ENCODE results near the gene NHLRC1. TPM values are rescaled to one million over a fixed set of nuclear protein-coding genes. Genes with fewer than 3 reads are reported as not detected.

The NHLRC1 gene
- polyA plus RNA-seq, 3 donors, result 0.75 to 3.1 (median 1.4) TPM

- H3K9me3 Mint-ChIP-seq, result peaks cover 7 to 27% (median 16%) of the 10 kb centered on the region in 7 donors
- Histone ChIP-seq H2AFZ (ENCODE audit: insufficient read depth, low read depth, low read length, poor library complexity, severe bottlenecking) (no peak overlapping the region), H3K27me3 (ENCODE audit: control insufficient read depth in 2 of 2, insufficient read depth in 2 of 2, low read length in 2 of 2) (no peaks in the 10 kb centered on the region), H3K4me2 (replicated peaks; ENCODE audit: extremely low read depth, low read length, poor library complexity, severe bottlenecking) (no peak overlapping the region), H3K79me2 (ENCODE audit: insufficient read depth, low read length) (no peaks in the 10 kb centered on the region), H3K9ac (ENCODE audit: insufficient read depth, low read length, poor library complexity, severe bottlenecking) (no peak overlapping the region), H3K9me3 (replicated peaks in 1 of 2; ENCODE audit: control insufficient read depth in 1 of 2, insufficient read depth in 1 of 2, low read length in 2 of 2) (peaks cover 8 to 14% of the 10 kb centered on the region in 2 donors), H3K4me3 (replicated peaks in 1 of 3; ENCODE audit: low read depth in 2 of 3, low read length in 3 of 3) (no peak overlapping the region), H3K27ac (ENCODE audit: low read depth in 1 of 2, low read length in 2 of 2) (no peak overlapping the region), H3K36me3 (replicated peaks in 1 of 2; ENCODE audit: control insufficient read depth in 1 of 2, insufficient read depth in 2 of 2, low read length in 2 of 2) (no peaks in the 10 kb centered on the region), H3K4me1 (ENCODE audit: control insufficient read depth in 1 of 2, insufficient read depth in 2 of 2, low read length in 2 of 2) (no peaks in the 10 kb centered on the region), H4K20me1 (ENCODE audit: insufficient read depth, low read length) (no peaks in the 10 kb centered on the region)
- no peaks in the 10 kb centered on the region for H3K36me3 Mint-ChIP-seq
- no peak for TF ChIP-seq CTCF (IDR thresholded peaks at IDR 0.05)
- peaks cover 4% of the 10 kb centered on the region for H3K4me1 Mint-ChIP-seq
- H3K27ac Mint-ChIP-seq, result peak overlapping the region in 1 of 7 donors; percentile 2
- peaks cover 0 to 4% (median 2%) of the 10 kb centered on the region in 3 donors for H3K27me3 Mint-ChIP-seq (ENCODE audit: low read depth in 3 of 3)
- intact Hi-C loops (cut with micrococcal nuclease), result no loop called here
- H3K4me3 Mint-ChIP-seq, result no peak overlapping the region
- 32% methylated on average over 2 of the region's 3 CpGs for WGBS (ENCODE audit: insufficient coverage)
- peak in 2 of 3 donors; percentile 1 to 25 for DNase-seq
Observed at GRCh38 chr6:18078866-18079265, 43.6 kb downstream of the NHLRC1 start.

GRCh38 chr6:18076231-18076630 is 46.2 kb downstream of the NHLRC1 start:
- Histone ChIP-seq H3K36me3 (replicated peaks in 1 of 2; ENCODE audit: control insufficient read depth in 1 of 2, insufficient read depth in 2 of 2, low read length in 2 of 2) (no peaks in the 10 kb centered on the region), H3K9me3 (replicated peaks in 1 of 2; ENCODE audit: control insufficient read depth in 1 of 2, insufficient read depth in 1 of 2, low read length in 2 of 2) (peaks cover 12 to 14% of the 10 kb centered on the region in 2 donors), H3K27me3 (ENCODE audit: control insufficient read depth in 2 of 2, insufficient read depth in 2 of 2, low read length in 2 of 2) (no peaks in the 10 kb centered on the region), H3K4me1 (ENCODE audit: control insufficient read depth in 1 of 2, insufficient read depth in 2 of 2, low read length in 2 of 2) (no peaks in the 10 kb centered on the region), H4K20me1 (ENCODE audit: insufficient read depth, low read length) (no peaks in the 10 kb centered on the region), H3K4me2 (replicated peaks; ENCODE audit: extremely low read depth, low read length, poor library complexity, severe bottlenecking) (no peak overlapping the region), H3K79me2 (ENCODE audit: insufficient read depth, low read length) (no peaks in the 10 kb centered on the region), H2AFZ (ENCODE audit: insufficient read depth, low read depth, low read length, poor library complexity, severe bottlenecking) (no peak overlapping the region), H3K9ac (ENCODE audit: insufficient read depth, low read length, poor library complexity, severe bottlenecking) (no peak overlapping the region), H3K27ac (ENCODE audit: low read depth in 1 of 2, low read length in 2 of 2) (no peak overlapping the region), H3K4me3 (replicated peaks in 1 of 3; ENCODE audit: low read depth in 2 of 3, low read length in 3 of 3) (no peak overlapping the region)
- no peak for TF ChIP-seq CTCF (IDR thresholded peaks at IDR 0.05)
- no peak for DNase-seq
- 97% methylated on average over 4 of the region's 4 CpGs for WGBS (ENCODE audit: insufficient coverage)
- Mint-ChIP-seq H3K9me3 (peaks cover 7 to 30% (median 18%) of the 10 kb centered on the region in 7 donors), H3K4me3 (no peak overlapping the region), H3K36me3 (no peaks in the 10 kb centered on the region), H3K4me1 (peaks cover 4% of the 10 kb centered on the region), H3K27ac (no peak overlapping the region), H3K27me3 (ENCODE audit: low read depth in 3 of 3) (peaks cover 0 to under 1% (median 0%) of the 10 kb centered on the region in 3 donors)
- intact Hi-C loops (cut with micrococcal nuclease), result no loop called here
